ENCODE data around the gene UMAD1.

GRCh38 chr7:7834761-7835160 lies 194.2 kb downstream of the UMAD1 start:
- TF ChIP-seq POLR2AphosphoS5 (IDR thresholded peaks at IDR 0.05; ENCODE audit: insufficient read depth, low read depth, low read length) (no peak), MAX (IDR thresholded peaks at IDR 0.05; ENCODE audit: insufficient read depth, insufficient read length) (no peak)
- TF ChIP-seq, protein P1, sequence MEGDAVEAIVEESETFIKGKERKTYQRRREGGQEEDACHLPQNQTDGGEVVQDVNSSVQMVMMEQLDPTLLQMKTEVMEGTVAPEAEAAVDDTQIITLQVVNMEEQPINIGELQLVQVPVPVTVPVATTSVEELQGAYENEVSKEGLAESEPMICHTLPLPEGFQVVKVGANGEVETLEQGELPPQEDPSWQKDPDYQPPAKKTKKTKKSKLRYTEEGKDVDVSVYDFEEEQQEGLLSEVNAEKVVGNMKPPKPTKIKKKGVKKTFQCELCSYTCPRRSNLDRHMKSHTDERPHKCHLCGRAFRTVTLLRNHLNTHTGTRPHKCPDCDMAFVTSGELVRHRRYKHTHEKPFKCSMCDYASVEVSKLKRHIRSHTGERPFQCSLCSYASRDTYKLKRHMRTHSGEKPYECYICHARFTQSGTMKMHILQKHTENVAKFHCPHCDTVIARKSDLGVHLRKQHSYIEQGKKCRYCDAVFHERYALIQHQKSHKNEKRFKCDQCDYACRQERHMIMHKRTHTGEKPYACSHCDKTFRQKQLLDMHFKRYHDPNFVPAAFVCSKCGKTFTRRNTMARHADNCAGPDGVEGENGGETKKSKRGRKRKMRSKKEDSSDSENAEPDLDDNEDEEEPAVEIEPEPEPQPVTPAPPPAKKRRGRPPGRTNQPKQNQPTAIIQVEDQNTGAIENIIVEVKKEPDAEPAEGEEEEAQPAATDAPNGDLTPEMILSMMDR (IDR thresholded peaks at IDR 0.05; ENCODE audit: extremely low read depth in 1 of 2, insufficient read depth in 1 of 2, low read depth in 1 of 2, low read length in 2 of 2): no peak
